ENCODE measurements around the gene KMT2A.
"Not testable (repeated sequence)": the region's sequence is repeated elsewhere in the genome, so short reads cannot be mapped to it uniquely, and the experiment has no call there.

Gene KMT2A

GRCh38 chr11:118435893-118436624 is at the start of gene KMT2A:
Gene KMT2A (plus strand): TSS chr11:118436492. CDS start chr11:118436513, 21 bp downstream.
- DNase-seq, result peak; percentile 94

GRCh38 chr11:118396097-118396501 is 40.2 kb upstream of the KMT2A start:
- no peak for DNase-seq

- no peak for DNase-seq
Observed at GRCh38 chr11:118397448-118397847, 38.8 kb upstream of the KMT2A start.

- no peak for DNase-seq
Observed at GRCh38 chr11:118398791-118399559, 37.3 kb upstream of the KMT2A start.

GRCh38 chr11:118401151-118401879 is 35.0 kb upstream of the KMT2A start, which contains the start of gene ATP5MG:
Gene ATP5MG (plus strand): TSS chr11:118401606. CDS start chr11:118401666, 60 bp downstream.
- DNase-seq, result peak; percentile 91

GRCh38 chr11:118401880-118402590 is 34.3 kb upstream of the KMT2A start:
- DNase-seq, result no peak

- not testable (repeated sequence) for DNase-seq
Observed at GRCh38 chr11:118402594-118402993, 33.7 kb upstream of the KMT2A start.

- DNase-seq, result peak; percentile 5
Observed at GRCh38 chr11:118406599-118407166, 29.6 kb upstream of the KMT2A start.

GRCh38 chr11:118410055-118410745 is 26.1 kb upstream of the KMT2A start:
- no peak for DNase-seq

- DNase-seq, result no peak
Observed at GRCh38 chr11:118411530-118411929, 24.8 kb upstream of the KMT2A start.

- DNase-seq, result no peak
Observed at GRCh38 chr11:118412921-118413320, 23.4 kb upstream of the KMT2A start.

- no peak for DNase-seq
Observed at GRCh38 chr11:118415062-118415738, 21.1 kb upstream of the KMT2A start.

GRCh38 chr11:118415739-118416068 is 20.6 kb upstream of the KMT2A start:
- DNase-seq, result no peak

GRCh38 chr11:118416900-118417299 is 19.4 kb upstream of the KMT2A start:
- not testable (repeated sequence) for DNase-seq

GRCh38 chr11:118417801-118418200 is 18.5 kb upstream of the KMT2A start:
- DNase-seq, result no peak

- no peak for DNase-seq
Observed at GRCh38 chr11:118418766-118419165, 17.5 kb upstream of the KMT2A start.

GRCh38 chr11:118427707-118428106 is 8.6 kb upstream of the KMT2A start:
- no peak for DNase-seq

GRCh38 chr11:118430956-118431355 is 5.3 kb upstream of the KMT2A start:
- peak; percentile 14 for DNase-seq

GRCh38 chr11:118434123-118434552 is 2.2 kb upstream of the KMT2A start:
- DNase-seq, result no peak

- peak; percentile 55 for DNase-seq
Observed at GRCh38 chr11:118434553-118435289, 1.6 kb upstream of the KMT2A start.

Measured in midbrain (tissue), 1 donor.